ENCODE results near the gene SMG1. TPM values are rescaled to one million over a fixed set of nuclear protein-coding genes. Genes with fewer than 3 reads are reported as not detected.
A peak's percentile ranks its signal among the peaks of the same experiment; 100 is the strongest.

Gene SMG1
- total RNA-seq, 4 donors from 2014 or later, result 84.9 to 144 (median 104) TPM

DNA sequence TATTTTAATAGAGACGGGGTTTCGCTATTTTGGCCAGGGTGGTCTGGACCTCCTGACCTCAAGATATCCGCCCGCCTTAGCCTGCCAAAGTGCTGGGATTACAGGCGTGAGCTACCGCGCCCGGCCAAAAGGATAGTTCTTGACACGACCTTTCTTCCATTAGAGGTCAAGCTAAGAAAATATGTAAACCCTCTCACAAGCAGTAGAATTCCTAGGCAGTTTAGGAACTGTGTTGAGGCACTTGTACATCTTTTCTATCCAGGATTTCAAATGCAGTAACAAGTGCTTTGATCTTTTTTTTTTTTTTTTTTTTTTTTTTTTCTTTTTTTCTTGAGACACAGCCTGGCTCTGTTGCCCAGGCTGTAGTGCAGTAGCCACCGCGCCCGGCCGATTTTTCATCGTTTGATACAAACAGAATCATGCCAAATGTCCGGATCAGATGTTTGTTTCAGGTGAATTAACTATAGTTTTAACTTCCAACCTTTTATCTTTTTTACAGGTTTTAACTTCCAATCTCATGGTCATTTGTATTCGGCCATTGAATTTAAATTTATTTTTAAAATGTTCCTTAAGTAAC is 123.4 kb downstream of the SMG1 start:
- TF ChIP-seq, protein P1, sequence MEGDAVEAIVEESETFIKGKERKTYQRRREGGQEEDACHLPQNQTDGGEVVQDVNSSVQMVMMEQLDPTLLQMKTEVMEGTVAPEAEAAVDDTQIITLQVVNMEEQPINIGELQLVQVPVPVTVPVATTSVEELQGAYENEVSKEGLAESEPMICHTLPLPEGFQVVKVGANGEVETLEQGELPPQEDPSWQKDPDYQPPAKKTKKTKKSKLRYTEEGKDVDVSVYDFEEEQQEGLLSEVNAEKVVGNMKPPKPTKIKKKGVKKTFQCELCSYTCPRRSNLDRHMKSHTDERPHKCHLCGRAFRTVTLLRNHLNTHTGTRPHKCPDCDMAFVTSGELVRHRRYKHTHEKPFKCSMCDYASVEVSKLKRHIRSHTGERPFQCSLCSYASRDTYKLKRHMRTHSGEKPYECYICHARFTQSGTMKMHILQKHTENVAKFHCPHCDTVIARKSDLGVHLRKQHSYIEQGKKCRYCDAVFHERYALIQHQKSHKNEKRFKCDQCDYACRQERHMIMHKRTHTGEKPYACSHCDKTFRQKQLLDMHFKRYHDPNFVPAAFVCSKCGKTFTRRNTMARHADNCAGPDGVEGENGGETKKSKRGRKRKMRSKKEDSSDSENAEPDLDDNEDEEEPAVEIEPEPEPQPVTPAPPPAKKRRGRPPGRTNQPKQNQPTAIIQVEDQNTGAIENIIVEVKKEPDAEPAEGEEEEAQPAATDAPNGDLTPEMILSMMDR (IDR thresholded peaks at IDR 0.05), result no peak
- DNase-seq (ENCODE audit: low spot score) (no peak), ATAC-seq (ENCODE audit: low FRiP score) (no peak)

DNA sequence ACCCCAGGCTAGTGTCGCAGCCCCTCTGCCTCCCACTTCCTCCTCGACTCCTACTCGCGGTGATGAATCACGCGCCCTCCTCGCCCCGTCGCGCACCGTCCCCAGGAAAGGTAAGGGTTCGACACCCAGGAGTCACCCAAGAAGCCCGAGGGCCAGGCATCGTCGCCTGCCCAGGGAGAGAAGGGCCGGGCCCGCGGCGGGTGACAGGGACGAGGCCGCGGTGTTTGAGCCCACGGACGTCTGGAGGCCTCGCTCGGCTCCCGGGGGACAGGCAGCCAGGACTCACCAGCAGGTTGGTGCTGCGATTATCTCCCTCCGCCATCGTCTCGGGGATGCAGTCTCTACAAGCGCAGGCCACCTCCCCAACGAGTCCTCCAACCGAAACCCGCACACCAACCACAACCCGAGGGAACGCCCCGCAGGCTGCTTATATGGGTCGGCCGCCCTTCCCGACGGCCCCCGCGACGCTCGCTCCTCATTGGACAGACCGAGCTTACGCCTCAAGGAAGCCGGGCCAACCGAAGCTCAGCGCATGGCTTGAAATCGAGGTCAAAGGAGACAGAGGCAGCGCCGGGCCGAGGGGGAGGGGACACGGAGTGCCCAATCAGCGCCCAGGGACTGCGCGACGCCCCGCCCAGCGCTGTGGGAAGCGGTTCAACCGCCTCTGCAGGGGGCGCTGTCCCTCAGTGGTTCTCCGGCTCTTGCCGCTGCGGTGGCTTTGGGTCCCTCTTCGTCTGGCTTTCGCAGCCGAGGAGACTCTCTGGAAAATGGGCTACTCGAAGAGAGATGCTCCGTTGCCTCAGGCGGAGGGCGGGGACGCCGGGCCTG is 124.8 kb downstream of the SMG1 start, which contains the start of gene ARL6IP1:
TSS of gene ARL6IP1 (minus strand) at position 405 of the 828 bp plus-strand sequence. CDS start at position 322, 83 bp downstream.
- ATAC-seq (ENCODE audit: low FRiP score) (peak; percentile 99), DNase-seq (ENCODE audit: low spot score) (peak; percentile 94)
- TF ChIP-seq, protein P1 (IDR thresholded peaks at IDR 0.05), result peak in 2 of 3 donors; percentile 57 to 65

DNA sequence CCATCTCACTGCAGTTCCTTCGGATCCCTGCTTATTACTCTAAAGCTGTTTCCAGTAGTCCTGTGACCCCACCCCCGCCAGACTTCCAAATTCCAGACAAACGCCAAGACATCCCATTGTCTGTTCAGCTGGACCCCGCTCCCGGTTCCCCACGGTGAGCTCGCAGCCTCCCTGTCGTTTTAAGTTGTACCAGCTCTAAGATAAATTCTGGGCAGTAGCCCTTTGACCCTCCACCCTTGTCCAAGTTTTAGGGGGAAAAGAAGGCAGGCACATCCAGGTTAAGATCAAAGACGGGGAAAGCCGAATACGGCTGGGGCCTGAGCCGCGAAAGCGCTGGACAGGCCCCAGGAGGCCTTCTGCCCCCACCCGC is 125.4 kb downstream of the SMG1 start:
- DNase-seq (ENCODE audit: low spot score), result no peak
- ATAC-seq (ENCODE audit: low FRiP score), result no peak
- TF ChIP-seq, protein P1 (IDR thresholded peaks at IDR 0.05), result no peak

DNA sequence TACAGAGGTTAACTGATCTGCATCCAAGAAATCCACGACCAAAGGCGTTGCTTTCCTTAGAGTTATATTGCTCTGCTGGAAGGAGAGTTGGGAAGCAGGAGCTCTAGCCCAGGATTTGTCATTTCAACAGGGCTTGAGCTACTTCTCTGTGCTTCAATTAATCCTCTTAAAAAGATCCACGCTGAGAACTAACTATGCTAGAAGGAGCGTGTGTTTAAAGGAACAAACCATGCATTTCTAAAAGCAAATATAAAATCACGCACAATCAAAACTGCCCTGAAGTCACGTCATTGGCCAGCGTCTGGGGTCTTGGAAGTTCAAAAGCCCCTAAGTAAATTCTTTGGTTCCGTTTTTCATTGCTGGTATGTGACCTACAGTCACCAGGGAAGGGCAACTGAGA is 125.9 kb downstream of the SMG1 start:
- no peak for ATAC-seq (ENCODE audit: low FRiP score)
- TF ChIP-seq, protein P1 (IDR thresholded peaks at IDR 0.05), result no peak
- DNase-seq (ENCODE audit: low spot score), result no peak

DNA sequence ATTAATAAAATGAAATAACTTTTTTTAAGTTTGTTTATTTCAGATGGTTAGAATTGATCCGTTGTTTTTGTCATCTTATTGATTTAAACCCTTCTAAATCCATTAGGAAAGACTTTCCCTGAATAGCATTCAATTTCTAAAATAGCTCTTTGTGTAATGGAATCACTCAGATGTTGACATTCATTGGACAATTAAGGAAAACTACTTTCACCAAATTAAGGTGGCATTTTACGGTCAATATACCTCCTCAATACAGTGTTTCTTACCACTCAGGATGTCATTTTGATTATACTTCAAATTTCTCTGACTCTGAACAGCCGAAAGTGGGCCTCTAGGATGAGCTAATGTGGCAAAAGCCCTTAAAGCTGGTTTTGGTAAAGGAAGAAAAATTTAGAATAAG is 126.7 kb downstream of the SMG1 start:
- DNase-seq (ENCODE audit: low spot score) (no peak), ATAC-seq (ENCODE audit: low FRiP score) (no peak)
- TF ChIP-seq, protein P1 (IDR thresholded peaks at IDR 0.05), result no peak

DNA sequence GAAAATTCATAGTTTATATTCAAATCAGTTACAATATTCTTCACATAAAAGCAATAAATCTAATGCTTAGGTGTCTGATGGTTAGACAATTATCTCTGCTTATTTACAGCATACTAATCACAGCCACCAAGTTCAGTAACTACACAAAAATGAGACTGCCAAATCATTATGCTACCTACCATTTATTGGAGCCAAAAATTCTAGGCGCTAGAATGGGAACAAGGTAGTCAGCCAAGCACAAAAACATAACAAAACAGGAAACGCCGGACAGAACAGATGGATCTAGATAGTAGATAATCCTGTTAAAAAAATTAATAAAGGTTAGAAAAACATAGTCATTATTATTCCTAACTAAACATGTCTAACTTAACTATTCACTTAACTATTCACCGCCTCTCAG is 128.5 kb downstream of the SMG1 start:
- ATAC-seq (ENCODE audit: low FRiP score) (no peak), DNase-seq (ENCODE audit: low spot score) (no peak)
- TF ChIP-seq, protein P1 (IDR thresholded peaks at IDR 0.05), result no peak

DNA sequence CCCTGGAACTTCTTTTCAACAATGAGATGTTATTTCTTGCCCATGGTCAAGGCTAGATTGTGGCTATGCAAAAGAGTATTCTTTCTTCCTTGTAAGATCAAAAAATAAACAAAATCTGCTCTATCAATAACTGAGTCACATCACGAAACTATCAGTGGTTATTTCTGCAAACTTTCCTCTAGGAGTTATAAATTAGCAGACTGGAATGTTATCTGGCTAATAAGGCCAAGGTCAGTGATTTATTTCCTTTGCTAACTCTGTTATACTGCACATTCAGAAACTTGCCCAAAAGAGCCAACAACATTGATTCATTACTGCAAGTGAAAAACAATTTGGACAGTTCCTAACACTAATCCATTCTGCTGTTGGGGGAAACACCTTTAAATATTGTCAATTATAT is 129.8 kb downstream of the SMG1 start:
- TF ChIP-seq, protein P1 (IDR thresholded peaks at IDR 0.05), result no peak

More for the DNA sequence above, 129.8 kb downstream of the SMG1 start:
- no peak for ATAC-seq (ENCODE audit: low FRiP score)
- no peak for DNase-seq (ENCODE audit: low spot score)

All from omental fat pad (tissue), 4 donors.